ENCODE results near the gene TRPM5. TPM values are rescaled to one million over a fixed set of nuclear protein-coding genes. Genes with fewer than 3 reads are reported as not detected.

The TRPM5 gene
- total RNA-seq, 1 experiment from 2014 or later = 1.8 TPM

- no peak for DNase-seq (ENCODE audit: low spot score)
Measured at GRCh38 chr11:2406451-2406850, 37.9 kb downstream of the TRPM5 start.

GRCh38 chr11:2404735-2405196 lies 39.5 kb downstream of the TRPM5 start:
- DNase-seq (ENCODE audit: low spot score) = no peak

- no peak for DNase-seq (ENCODE audit: low spot score)
Measured at GRCh38 chr11:2402890-2403645, 41.2 kb downstream of the TRPM5 start.

GRCh38 chr11:2402106-2402505 lies 42.2 kb downstream of the TRPM5 start:
- DNase-seq (ENCODE audit: low spot score) = no peak

DNA sequence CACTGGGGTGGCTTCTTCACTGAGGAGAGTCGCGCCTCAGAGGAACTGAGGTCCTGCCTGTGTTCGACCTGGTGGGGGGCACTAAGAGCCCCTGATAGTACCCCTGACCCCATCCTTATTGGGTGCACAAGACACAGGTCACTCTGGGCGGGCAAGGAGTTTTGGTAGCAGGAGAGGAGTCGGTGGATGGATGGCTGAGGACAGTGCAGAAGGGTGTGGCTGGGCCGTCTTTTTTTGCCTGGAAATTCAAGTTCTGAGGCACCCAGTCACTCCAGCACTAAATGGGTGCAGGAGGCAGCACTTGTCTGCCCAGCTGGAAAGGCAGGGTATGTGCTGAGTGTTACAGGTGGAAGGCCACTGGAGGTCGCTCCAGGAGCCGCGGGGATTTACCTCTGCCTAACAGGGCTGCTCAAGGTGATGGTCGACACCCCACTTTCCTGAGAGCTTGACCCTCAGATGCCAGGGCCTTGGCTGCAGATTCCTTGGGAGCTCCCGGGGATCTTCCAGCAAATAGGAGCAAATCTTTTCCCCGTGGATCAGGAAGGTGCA lies 42.8 kb downstream of the TRPM5 start:
- DNase-seq (ENCODE audit: low spot score) = no peak

- DNase-seq (ENCODE audit: low spot score) = no peak
Measured at GRCh38 chr11:2400762-2401435, 43.4 kb downstream of the TRPM5 start.

GRCh38 chr11:2400069-2400761 lies 44.1 kb downstream of the TRPM5 start, which contains the start of gene TSSC4:
TSS of gene TSSC4 (plus strand) at chr11:2400750. CDS start at chr11:2402634, 1,884 bp downstream.
- DNase-seq (ENCODE audit: low spot score) = peak; percentile 100

DNA sequence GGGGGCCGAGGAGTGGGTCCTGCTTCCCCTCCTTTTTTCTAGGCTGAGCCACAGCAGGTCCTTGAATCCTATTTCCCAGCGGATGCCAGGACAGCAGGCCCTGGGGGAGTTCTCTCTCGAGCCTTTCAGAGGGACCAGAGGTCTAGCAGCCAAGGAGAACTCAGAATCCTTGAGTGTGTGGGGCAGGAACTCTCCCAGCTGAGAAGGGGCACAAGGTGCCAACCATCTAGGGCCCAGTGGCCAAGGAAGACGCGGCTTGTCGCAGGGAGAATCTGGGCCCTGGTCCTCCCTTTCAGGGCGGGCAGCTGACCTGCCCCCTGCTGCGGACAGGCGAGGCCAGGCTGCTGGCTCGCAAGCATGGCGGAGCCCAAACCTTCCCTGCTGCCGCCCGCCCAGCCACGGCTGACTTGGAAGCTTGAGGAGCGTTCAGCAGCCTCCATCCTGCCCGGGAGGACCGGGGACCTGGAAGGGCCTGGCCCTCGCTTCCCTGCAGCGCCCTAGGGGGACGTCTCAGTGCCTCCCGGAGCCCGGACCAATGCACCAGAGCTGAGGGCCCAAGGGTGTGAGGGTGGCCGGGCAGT lies 44.7 kb downstream of the TRPM5 start:
- DNase-seq (ENCODE audit: low spot score) = no peak

GRCh38 chr11:2398664-2399355 lies 45.5 kb downstream of the TRPM5 start:
- no peak for DNase-seq (ENCODE audit: low spot score)

GRCh38 chr11:2397005-2397404 lies 47.3 kb downstream of the TRPM5 start:
- no peak for DNase-seq (ENCODE audit: low spot score)

- no peak for DNase-seq (ENCODE audit: low spot score)
Measured at GRCh38 chr11:2396471-2396870, 47.8 kb downstream of the TRPM5 start.

- no peak for DNase-seq (ENCODE audit: low spot score)
Measured at GRCh38 chr11:2395856-2396255, 48.5 kb downstream of the TRPM5 start.

DNA sequence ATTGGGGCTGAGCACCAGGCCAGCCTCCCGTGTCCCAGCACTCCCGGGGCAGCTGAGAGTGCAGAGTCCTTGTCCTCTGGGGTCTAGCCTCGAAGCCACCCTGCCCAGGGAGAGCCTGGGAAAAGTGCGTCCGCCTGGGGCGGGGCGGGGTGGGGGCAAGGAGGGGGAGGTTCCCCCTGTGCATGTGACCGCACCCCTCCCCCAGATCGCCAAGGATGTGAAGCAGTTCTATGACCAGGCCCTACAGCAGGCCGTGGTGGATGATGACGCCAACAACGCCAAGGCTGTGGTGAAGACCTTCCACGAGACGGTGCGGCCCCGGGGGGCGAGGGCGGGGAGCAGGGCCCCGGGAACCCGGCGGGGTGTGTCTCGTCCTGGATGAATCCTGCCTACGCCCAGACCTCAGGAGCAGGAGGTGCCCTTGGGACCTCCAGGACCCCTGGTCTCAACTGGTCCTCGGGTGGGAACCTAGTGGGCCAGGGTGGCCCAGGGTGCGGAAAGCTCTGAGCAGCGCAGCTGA lies 49.0 kb downstream of the TRPM5 start:
- no peak for DNase-seq (ENCODE audit: low spot score)

GRCh38 chr11:2394818-2395105 lies 49.6 kb downstream of the TRPM5 start:
- DNase-seq (ENCODE audit: low spot score) = no peak

Other genes starting within 250 kb of the TRPM5 start
- 5.0 and 6.8 TPM in 2 replicates for gene ASCL2, start 173.9 kb downstream of the TRPM5 start, total RNA-seq (2014; rRNA removed; shearing (Covaris generic))
- 0.81 and 1.3 TPM in 2 replicates for gene C11orf21, start 142.6 kb downstream of the TRPM5 start, total RNA-seq (2014; rRNA removed; shearing (Covaris generic))
- 1.4 and 2.5 TPM in 2 replicates for gene TSPAN32, start 142.5 kb downstream of the TRPM5 start, total RNA-seq (2014; rRNA removed; shearing (Covaris generic))
- gene CD81, start 67.2 kb downstream of the TRPM5 start, total RNA-seq (2014; rRNA removed; shearing (Covaris generic)) = 121 and 132 TPM in 2 replicates
- gene TSSC4, start 43.8 kb downstream of the TRPM5 start, total RNA-seq (2014; rRNA removed; shearing (Covaris generic)) = 114 and 126 TPM in 2 replicates
- 9.2 and 9.9 TPM in 2 replicates for gene KCNQ1, start 494 bp upstream of the TRPM5 start, total RNA-seq (2014; rRNA removed; shearing (Covaris generic))